OCI-LY3 (cell line): ENCODE results near the gene PRDM12.

Experiments
- CTCF ChIP-seq: fragments of 200-600, 300-600 bp; sonication (generic); IDR thresholded peaks from 2 replicates; pipeline ENCODE4 v1.5.1; 2014; ENCODE audit warnings: antibody characterized with exemption, low read length, low read depth
- EZH2phosphoT487 ChIP-seq: fragments of 200-600 bp; shearing (Covaris generic); IDR thresholded peaks from 2 replicates; pipeline ENCODE4 v1.6.1; 2018; ENCODE audit warnings: antibody characterized with exemption, mixed run types, low read depth

GRCh38 chr9:130663258-130663976, 977 bp upstream of the PRDM12 start:
- TF ChIP-seq CTCF (no peak), EZH2phosphoT487 (no peak)
